ENCODE data around the gene NCF4.

NCF4 gene

DNA sequence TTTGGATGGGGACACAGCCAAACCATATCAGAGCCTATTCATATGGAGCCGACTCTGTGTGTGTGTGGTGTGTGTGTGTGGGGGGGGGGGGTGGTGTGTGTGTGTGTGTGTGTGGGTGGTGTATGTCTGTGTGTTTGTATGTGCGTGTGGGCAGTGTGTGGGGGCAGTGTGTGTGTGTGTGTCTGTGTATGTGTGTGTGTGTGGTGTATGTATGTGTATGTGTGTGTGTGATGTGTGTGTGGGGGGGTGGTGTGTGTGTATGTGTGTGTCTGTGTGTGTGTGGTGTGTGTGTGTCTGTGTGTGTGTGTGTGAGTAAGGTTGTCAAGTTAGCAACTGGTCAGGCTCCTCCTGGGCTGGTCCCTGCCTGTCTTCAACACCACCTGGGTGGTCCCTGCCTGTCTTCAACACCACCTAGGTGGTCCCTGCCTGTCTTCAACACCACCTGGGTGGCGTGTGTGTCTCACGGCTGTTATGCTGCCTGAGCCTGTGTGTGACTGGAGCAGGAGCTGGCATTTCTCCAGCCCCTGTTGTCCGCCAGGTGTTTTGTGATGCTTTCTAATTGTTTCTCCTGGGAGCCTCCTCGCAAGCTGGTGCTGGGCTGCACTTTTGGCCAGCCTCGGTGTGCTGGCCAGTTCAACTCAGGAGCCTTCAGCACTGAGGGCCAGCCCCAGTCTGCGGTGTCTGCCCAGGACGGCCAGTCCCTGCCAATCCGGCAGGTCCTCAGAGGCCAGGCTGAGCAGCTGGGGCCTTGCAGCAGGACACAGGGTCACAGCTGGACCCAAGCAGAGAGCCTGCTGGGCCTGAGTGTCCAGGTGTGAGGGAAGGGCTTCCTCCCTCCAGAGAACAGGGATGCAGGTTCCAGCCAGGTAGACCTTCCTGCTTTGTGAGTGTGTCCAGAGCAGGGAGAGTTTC lies 22.4 kb upstream of the NCF4 start:
- DNase-seq (ENCODE audit: low read depth) = no peak
- TF ChIP-seq, protein P1, sequence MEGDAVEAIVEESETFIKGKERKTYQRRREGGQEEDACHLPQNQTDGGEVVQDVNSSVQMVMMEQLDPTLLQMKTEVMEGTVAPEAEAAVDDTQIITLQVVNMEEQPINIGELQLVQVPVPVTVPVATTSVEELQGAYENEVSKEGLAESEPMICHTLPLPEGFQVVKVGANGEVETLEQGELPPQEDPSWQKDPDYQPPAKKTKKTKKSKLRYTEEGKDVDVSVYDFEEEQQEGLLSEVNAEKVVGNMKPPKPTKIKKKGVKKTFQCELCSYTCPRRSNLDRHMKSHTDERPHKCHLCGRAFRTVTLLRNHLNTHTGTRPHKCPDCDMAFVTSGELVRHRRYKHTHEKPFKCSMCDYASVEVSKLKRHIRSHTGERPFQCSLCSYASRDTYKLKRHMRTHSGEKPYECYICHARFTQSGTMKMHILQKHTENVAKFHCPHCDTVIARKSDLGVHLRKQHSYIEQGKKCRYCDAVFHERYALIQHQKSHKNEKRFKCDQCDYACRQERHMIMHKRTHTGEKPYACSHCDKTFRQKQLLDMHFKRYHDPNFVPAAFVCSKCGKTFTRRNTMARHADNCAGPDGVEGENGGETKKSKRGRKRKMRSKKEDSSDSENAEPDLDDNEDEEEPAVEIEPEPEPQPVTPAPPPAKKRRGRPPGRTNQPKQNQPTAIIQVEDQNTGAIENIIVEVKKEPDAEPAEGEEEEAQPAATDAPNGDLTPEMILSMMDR (conservative IDR thresholded peaks at IDR 0.05; ENCODE audit: low read depth, low read length) = no peak
- H3K4me3 ChIP-seq (ENCODE audit: low read depth, low read length) = no peak overlapping the region

GRCh38 chr22:36839356-36840073 lies 21.3 kb upstream of the NCF4 start:
- DNase-seq (ENCODE audit: low read depth) = no peak
- TF ChIP-seq, protein P1 (conservative IDR thresholded peaks at IDR 0.05; ENCODE audit: low read depth, low read length) = no peak
- H3K4me3 ChIP-seq (ENCODE audit: low read depth, low read length) = no peak overlapping the region

- no peak for DNase-seq (ENCODE audit: low read depth)
- H3K4me3 ChIP-seq (ENCODE audit: low read depth, low read length) = no peak overlapping the region
- TF ChIP-seq, protein P1 (conservative IDR thresholded peaks at IDR 0.05; ENCODE audit: low read depth, low read length) = no peak
Observed at GRCh38 chr22:36840106-36840505, 20.7 kb upstream of the NCF4 start.

GRCh38 chr22:36846271-36846670 lies 14.5 kb upstream of the NCF4 start:
- TF ChIP-seq, protein P1 (conservative IDR thresholded peaks at IDR 0.05; ENCODE audit: low read depth, low read length) = no peak
- no peak for DNase-seq (ENCODE audit: low read depth)
- no peak overlapping the region for H3K4me3 ChIP-seq (ENCODE audit: low read depth, low read length)

- TF ChIP-seq, protein P1 (conservative IDR thresholded peaks at IDR 0.05; ENCODE audit: low read depth, low read length) = no peak
- DNase-seq (ENCODE audit: low read depth) = no peak
- no peak overlapping the region for H3K4me3 ChIP-seq (ENCODE audit: low read depth, low read length)
Observed at GRCh38 chr22:36846949-36847348, 13.9 kb upstream of the NCF4 start.

DNA sequence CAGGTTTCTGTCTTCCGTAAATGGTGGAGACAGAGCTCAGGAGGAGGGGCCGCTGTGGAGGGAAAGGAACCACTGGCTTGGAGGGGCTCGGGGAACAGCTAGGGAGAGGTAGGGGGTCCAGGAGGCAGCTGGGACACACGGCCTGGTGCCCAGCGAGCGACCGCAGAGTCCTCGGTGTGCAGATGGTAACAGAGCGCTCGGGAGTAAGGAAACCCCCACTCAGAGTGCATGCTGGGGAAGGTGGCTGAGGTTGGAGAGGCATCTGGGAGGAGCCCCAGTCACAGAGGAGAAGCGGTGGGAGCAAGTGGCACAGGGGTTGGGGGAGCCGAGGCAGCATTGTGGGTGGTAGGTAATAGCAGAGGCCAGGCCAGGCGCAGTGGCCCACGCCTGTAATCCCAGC lies 10.8 kb upstream of the NCF4 start:
- TF ChIP-seq, protein P1 (conservative IDR thresholded peaks at IDR 0.05; ENCODE audit: low read depth, low read length) = no peak
- no peak overlapping the region for H3K4me3 ChIP-seq (ENCODE audit: low read depth, low read length)
- no peak for DNase-seq (ENCODE audit: low read depth)
